Colonic mucosa (tissue), 4 donors: ENCODE data around the gene CMSS1. TPM values are rescaled to one million over a fixed set of nuclear protein-coding genes. Genes with fewer than 3 reads are reported as not detected.

Experiments
- DNase-seq: peaks from one replicate; pipeline ENCODE4 v3.0.0-alpha.2; 2020
- H3K27ac ChIP-seq: fragments of 200-600 bp; one replicate; pipeline ENCODE4 v1.8.0; 2021
- H3K27me3 ChIP-seq: fragments of 200-600 bp; one replicate; pipeline ENCODE4 v1.8.0; 2021
- H3K36me3 ChIP-seq: fragments of 200-600 bp; one replicate; pipeline ENCODE4 v1.8.0; 2021
- H3K4me1 ChIP-seq: fragments of 200-600 bp; one replicate; pipeline ENCODE4 v1.8.0; 2021; ENCODE audit warnings: mild to moderate bottlenecking
- H3K4me3 ChIP-seq: fragments of 200-600 bp; one replicate; pipeline ENCODE4 v1.8.0; 2021
- H3K9ac ChIP-seq, 2 donors: one replicate each; pipeline ENCODE4 v1.7.0; 2013; ENCODE audit warnings: control low read depth in 2 of 2, low read depth in 2 of 2, low read length in 2 of 2
- H3K9me3 ChIP-seq: fragments of 200-600 bp; one replicate; pipeline ENCODE4 v1.8.0; 2021
- intact Hi-C: fragments of 100-400 bp; cut with DNase I; formaldehyde crosslinking; loops from one replicate; pipeline ENCODE4 v1.14.1; 2022
- total RNA-seq, 2 donors: library from RNA; stranded (reverse); fragmentation: NEBNext Ultra II Directional in 1 of 2; extraction: Animal tissue kit (Norgen Biotek cat#: 25700) in 1 of 2; gene quantifications; one replicate each; pipeline ENCODE4 v1.2.1, GENCODE V29; 2021
- TF ChIP-seq, protein P1 (sequence below): fragments of 200-600 bp; IDR thresholded peaks from one replicate; pipeline ENCODE4 v1.8.0; 2022; ENCODE audit warnings: antibody characterized with exemption, mild to moderate bottlenecking
- donor health status: healthy.
- donor health status: DM: no; HTN: no; CAD: no.
- donor health status: DM: no; HTN: no; CAD: no.

The CMSS1 gene
- total RNA-seq, 2 donors from 2014 or later: 10.7 to 24.7 TPM

DNA sequence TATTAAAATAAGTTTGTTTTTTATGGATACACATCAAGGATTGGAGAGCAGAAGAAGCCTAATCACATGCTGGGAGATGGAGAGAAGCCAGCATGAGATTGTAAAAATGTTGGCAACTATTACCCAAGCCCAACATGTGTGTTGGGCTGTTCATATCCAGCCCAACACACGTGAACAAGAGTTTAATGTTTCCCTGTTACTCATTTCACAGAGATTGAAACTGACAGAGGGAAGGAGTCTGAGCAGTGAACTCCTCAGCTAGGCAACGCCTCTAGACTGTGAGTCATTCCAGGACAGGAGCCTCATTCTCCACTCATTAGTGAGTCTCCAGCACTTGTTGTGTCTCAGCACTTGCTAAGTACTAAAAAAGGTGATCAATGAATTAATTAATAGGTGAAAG, 43.2 kb upstream of the CMSS1 start:
- TF ChIP-seq, protein P1, sequence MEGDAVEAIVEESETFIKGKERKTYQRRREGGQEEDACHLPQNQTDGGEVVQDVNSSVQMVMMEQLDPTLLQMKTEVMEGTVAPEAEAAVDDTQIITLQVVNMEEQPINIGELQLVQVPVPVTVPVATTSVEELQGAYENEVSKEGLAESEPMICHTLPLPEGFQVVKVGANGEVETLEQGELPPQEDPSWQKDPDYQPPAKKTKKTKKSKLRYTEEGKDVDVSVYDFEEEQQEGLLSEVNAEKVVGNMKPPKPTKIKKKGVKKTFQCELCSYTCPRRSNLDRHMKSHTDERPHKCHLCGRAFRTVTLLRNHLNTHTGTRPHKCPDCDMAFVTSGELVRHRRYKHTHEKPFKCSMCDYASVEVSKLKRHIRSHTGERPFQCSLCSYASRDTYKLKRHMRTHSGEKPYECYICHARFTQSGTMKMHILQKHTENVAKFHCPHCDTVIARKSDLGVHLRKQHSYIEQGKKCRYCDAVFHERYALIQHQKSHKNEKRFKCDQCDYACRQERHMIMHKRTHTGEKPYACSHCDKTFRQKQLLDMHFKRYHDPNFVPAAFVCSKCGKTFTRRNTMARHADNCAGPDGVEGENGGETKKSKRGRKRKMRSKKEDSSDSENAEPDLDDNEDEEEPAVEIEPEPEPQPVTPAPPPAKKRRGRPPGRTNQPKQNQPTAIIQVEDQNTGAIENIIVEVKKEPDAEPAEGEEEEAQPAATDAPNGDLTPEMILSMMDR: no peak
- H3K4me1 ChIP-seq: no peaks in the 10 kb centered on the region
- H3K27ac ChIP-seq: no peak overlapping the region
- H3K9me3 ChIP-seq: no peaks in the 10 kb centered on the region
- H3K27me3 ChIP-seq: no peaks in the 10 kb centered on the region
- intact Hi-C loops: no loop called here
- H3K36me3 ChIP-seq: no peaks in the 10 kb centered on the region
- H3K4me3 ChIP-seq: no peak overlapping the region
- no peak overlapping the region for H3K9ac ChIP-seq
- no peak for DNase-seq

DNA sequence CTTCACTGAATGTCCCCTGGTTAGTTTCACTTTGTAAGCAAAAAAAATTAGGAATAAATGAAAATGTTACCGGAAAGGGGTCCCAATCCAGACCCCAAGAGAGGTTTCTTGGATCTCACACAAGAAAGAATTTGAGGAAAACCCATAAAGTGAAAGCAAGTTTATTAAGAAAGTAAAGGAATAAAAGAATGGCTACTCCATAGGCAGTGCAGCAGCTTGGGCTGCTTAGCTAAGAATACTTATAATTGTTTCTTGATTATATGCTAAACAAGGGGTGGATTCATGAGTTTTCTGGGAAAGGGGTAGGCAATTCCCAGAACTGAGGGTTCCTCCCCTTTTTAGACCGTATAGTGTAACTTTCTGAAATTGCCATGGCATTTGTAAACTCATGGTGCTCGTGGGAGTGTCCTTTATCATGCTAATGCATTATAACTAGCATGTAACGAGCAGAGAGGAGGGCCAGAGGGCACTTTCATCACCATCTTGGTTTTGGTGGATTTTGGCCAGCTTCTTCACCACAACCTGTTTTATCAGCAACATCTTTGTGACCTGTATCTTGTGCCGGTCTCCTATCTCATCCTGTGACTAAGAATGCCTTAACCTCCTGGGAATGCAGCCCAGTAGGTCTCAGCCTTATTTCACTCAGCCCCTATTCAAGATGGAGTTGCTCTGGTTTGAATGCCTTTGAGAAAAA, 41.0 kb upstream of the CMSS1 start:
- DNase-seq: no peak
- TF ChIP-seq, protein P1: no peak

DNA sequence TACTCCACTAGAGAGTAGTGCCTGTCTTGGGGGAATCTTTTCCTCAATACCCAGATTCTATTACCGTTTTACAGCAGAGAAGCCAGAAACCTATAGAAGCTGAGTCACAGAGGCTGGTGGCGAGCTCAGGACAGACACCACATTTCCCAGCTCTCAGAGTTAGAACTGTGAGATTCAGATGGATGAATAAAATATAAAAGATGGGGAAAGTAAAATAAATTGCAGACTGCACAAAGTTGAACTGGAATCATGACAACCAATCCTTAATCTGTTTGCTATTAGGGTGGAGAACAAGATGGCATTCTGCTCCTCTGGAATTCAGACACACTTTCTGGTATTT, 40.5 kb upstream of the CMSS1 start:
- intact Hi-C loops: no loop called here
- H3K9ac ChIP-seq: no peak overlapping the region
- no peaks in the 10 kb centered on the region for H3K27me3 ChIP-seq
- H3K27ac ChIP-seq: no peak overlapping the region
- DNase-seq: no peak
- no peak overlapping the region for H3K4me3 ChIP-seq
- no peaks in the 10 kb centered on the region for H3K36me3 ChIP-seq
- no peaks in the 10 kb centered on the region for H3K4me1 ChIP-seq
- TF ChIP-seq, protein P1: no peak
- no peaks in the 10 kb centered on the region for H3K9me3 ChIP-seq

More for the DNA sequence above, 41.0 kb upstream of the CMSS1 start:
- Histone ChIP-seq H3K4me3 (no peak overlapping the region), H3K4me1 (no peaks in the 10 kb centered on the region), H3K27me3 (no peaks in the 10 kb centered on the region), H3K9me3 (no peaks in the 10 kb centered on the region), H3K27ac (no peak overlapping the region), H3K36me3 (no peaks in the 10 kb centered on the region), H3K9ac (no peak overlapping the region)
- intact Hi-C loops: no loop called here

DNA sequence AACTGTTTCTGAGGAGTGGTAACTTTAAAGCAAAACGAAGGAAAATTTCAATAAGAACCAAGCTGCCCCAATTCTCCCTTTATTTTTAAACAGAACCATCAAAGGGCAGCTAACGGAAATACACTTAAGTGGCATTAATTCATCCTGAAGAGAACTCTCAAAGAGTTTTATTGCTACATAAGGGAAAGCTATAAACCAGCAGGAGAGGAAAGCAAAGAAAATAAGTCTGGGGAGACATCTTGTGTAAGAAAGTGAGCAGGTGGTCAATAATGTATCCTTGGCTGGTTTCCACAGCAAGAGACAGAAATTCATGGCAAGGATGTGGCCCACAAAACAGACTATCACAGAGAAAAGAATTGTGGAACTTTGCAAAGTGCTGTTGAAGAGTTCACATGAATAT, 40.0 kb upstream of the CMSS1 start:
- no peaks in the 10 kb centered on the region for H3K9me3 ChIP-seq
- H3K27ac ChIP-seq: no peak overlapping the region
- no peaks in the 10 kb centered on the region for H3K4me1 ChIP-seq
- no peaks in the 10 kb centered on the region for H3K36me3 ChIP-seq
- no peaks in the 10 kb centered on the region for H3K27me3 ChIP-seq
- no peak for DNase-seq
- H3K9ac ChIP-seq: no peak overlapping the region
- intact Hi-C loops: no loop called here
- TF ChIP-seq, protein P1: no peak
- no peak overlapping the region for H3K4me3 ChIP-seq

DNA sequence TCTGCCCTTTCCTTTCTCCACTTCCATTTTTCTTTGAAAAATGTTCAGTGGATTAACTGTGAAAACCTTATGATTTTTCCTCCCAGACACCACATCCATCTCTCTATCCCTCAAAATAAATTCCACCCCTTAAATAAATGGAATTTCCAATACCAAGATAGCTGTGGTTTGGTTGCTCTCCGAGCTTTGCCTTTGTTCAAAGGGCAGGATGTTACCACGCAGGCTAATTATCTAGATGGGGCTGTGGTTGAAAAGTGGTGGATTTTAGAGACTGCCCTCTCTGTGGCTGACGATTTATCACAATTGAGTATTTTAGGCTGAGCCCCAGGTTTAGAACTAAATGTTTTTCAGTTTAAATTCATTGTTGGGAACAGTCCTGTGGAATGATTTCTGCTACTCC, 36.9 kb upstream of the CMSS1 start:
- Histone ChIP-seq H3K27me3 (no peaks in the 10 kb centered on the region), H3K9ac (no peak overlapping the region), H3K36me3 (no peaks in the 10 kb centered on the region), H3K9me3 (no peaks in the 10 kb centered on the region), H3K4me3 (no peak overlapping the region), H3K4me1 (no peaks in the 10 kb centered on the region), H3K27ac (no peak overlapping the region)
- intact Hi-C loops: no loop called here
- DNase-seq: no peak
- TF ChIP-seq, protein P1: no peak
